T-helper 22 cell (primary cell): ENCODE results near the gene AFF1.

Source experiments
- DNase-seq: peaks from one replicate; pipeline ENCODE4 v3.0.0-alpha.2; 2020; ENCODE audit warnings: low read depth

AFF1 gene

GRCh38 chr4:87086143-87086805, 151.5 kb downstream of the AFF1 start:
- DNase-seq = no peak

GRCh38 chr4:87087015-87087414, 152.2 kb downstream of the AFF1 start:
- no peak for DNase-seq

GRCh38 chr4:87087420-87087819, 152.6 kb downstream of the AFF1 start:
- DNase-seq = no peak

GRCh38 chr4:87088186-87088585, 153.4 kb downstream of the AFF1 start:
- no peak for DNase-seq

- DNase-seq = no peak
Observed at GRCh38 chr4:87089368-87089767, 154.6 kb downstream of the AFF1 start.

- DNase-seq = no peak
Observed at GRCh38 chr4:87090305-87090704, 155.5 kb downstream of the AFF1 start.

GRCh38 chr4:87092389-87093141, 157.8 kb downstream of the AFF1 start:
- DNase-seq = no peak

GRCh38 chr4:87093443-87094123, 158.8 kb downstream of the AFF1 start:
- DNase-seq = peak; percentile 17

- no peak for DNase-seq
Observed at GRCh38 chr4:87097075-87097474, 162.3 kb downstream of the AFF1 start.

GRCh38 chr4:87100168-87100567, 165.4 kb downstream of the AFF1 start:
- DNase-seq = no peak

- no peak for DNase-seq
Observed at GRCh38 chr4:87101543-87102199, 166.9 kb downstream of the AFF1 start.

GRCh38 chr4:87103086-87103485, 168.3 kb downstream of the AFF1 start:
- DNase-seq = no peak

GRCh38 chr4:87103691-87104187, 168.9 kb downstream of the AFF1 start:
- no peak for DNase-seq

GRCh38 chr4:87105101-87105845, 170.5 kb downstream of the AFF1 start:
- no peak for DNase-seq

GRCh38 chr4:87108142-87108546, 173.3 kb downstream of the AFF1 start:
- no peak for DNase-seq

- no peak for DNase-seq
Observed at GRCh38 chr4:87109121-87109520, 174.3 kb downstream of the AFF1 start.

GRCh38 chr4:87109945-87110344, 175.1 kb downstream of the AFF1 start:
- no peak for DNase-seq

- DNase-seq = no peak
Observed at GRCh38 chr4:87112063-87112462, 177.3 kb downstream of the AFF1 start.

GRCh38 chr4:87114245-87115062, 179.6 kb downstream of the AFF1 start:
- DNase-seq = no peak

- no peak for DNase-seq
Observed at GRCh38 chr4:87116231-87116630, 181.4 kb downstream of the AFF1 start.
